SK-MEL-5 (cell line): ENCODE data around the gene ILK. TPM values are rescaled to one million over a fixed set of nuclear protein-coding genes. Genes with fewer than 3 reads are reported as not detected.

Experiments
- total RNA-seq: library from RNA; depleted of rRNA; stranded (reverse); fragments of >200 nt; shearing (Covaris generic); gene quantifications from 2 replicates; pipeline ENCODE4 v1.2.3, GENCODE V29; 2014; rRNA removed

ILK gene
- total RNA-seq, 1 experiment from 2014 or later, result 106 TPM

Other genes with a start within 250 kb of the ILK start
- gene SMPD1, start 213.3 kb upstream of the ILK start, total RNA-seq, result 39.4 and 40.0 TPM in 2 replicates
- gene APBB1, start 184.7 kb upstream of the ILK start, total RNA-seq, result 38.0 and 46.2 TPM in 2 replicates
- 0.35 TPM in 1 of 2 replicates, not detected in the other for gene HPX, start 162.8 kb upstream of the ILK start, total RNA-seq
- 11.7 and 12.8 TPM in 2 replicates for gene TRIM3, start 129.8 kb upstream of the ILK start, total RNA-seq
- gene ARFIP2, start 122.4 kb upstream of the ILK start, total RNA-seq, result 61.2 and 66.8 TPM in 2 replicates
- 61.3 and 68.5 TPM in 2 replicates for gene TIMM10B, start 122.3 kb upstream of the ILK start, total RNA-seq
- 1.5 and 2.8 TPM in 2 replicates for gene DNHD1, start 106.5 kb upstream of the ILK start, total RNA-seq
- 32.5 and 35.5 TPM in 2 replicates for gene RRP8, start 158 bp upstream of the ILK start, total RNA-seq
- gene TAF10, start 8.4 kb downstream of the ILK start, total RNA-seq, result 122 and 129 TPM in 2 replicates
- gene TPP1, start 15.6 kb downstream of the ILK start, total RNA-seq, result 84.3 and 91.7 TPM in 2 replicates
- 0.11 and 0.19 TPM in 2 replicates for gene DCHS1, start 52.0 kb downstream of the ILK start, total RNA-seq
- 58.3 and 62.6 TPM in 2 replicates for gene MRPL17, start 79.6 kb downstream of the ILK start, total RNA-seq
- gene OR2AG2, start 168.2 kb downstream of the ILK start, total RNA-seq, result 0.08 and 0.61 TPM in 2 replicates
- gene OR2AG1, start 179.2 kb downstream of the ILK start, total RNA-seq, result not detected in 2 replicates
- 0.05 and 0.11 TPM in 2 replicates for gene OR6A2, start 195.9 kb downstream of the ILK start, total RNA-seq
- gene OR10A5, start 241.9 kb downstream of the ILK start, total RNA-seq, result not detected in 2 replicates